ENCODE data around the gene EPC1.
A peak's percentile ranks its signal among the peaks of the same experiment; 100 is the strongest.
"Not testable (repeated sequence)": the region's sequence is repeated elsewhere in the genome, so short reads cannot be mapped to it uniquely, and the experiment has no call there.

The EPC1 gene, protein sequence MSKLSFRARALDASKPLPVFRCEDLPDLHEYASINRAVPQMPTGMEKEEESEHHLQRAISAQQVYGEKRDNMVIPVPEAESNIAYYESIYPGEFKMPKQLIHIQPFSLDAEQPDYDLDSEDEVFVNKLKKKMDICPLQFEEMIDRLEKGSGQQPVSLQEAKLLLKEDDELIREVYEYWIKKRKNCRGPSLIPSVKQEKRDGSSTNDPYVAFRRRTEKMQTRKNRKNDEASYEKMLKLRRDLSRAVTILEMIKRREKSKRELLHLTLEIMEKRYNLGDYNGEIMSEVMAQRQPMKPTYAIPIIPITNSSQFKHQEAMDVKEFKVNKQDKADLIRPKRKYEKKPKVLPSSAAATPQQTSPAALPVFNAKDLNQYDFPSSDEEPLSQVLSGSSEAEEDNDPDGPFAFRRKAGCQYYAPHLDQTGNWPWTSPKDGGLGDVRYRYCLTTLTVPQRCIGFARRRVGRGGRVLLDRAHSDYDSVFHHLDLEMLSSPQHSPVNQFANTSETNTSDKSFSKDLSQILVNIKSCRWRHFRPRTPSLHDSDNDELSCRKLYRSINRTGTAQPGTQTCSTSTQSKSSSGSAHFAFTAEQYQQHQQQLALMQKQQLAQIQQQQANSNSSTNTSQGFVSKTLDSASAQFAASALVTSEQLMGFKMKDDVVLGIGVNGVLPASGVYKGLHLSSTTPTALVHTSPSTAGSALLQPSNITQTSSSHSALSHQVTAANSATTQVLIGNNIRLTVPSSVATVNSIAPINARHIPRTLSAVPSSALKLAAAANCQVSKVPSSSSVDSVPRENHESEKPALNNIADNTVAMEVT

GRCh38 chr10:32346551-32347362, at the start of gene EPC1:
Gene EPC1, minus strand, starts transcription at chr10:32347158. Its CDS starts 243 bp downstream, at chr10:32346915.
- no peak for TF ChIP-seq ZNF274 (IDR thresholded peaks at IDR 0.05; ENCODE audit: low read depth, low read length)
- H3K4me3 ChIP-seq (ENCODE audit: low read length): peak within 1 kb of the TSS; percentile 75

GRCh38 chr10:32393911-32394310, 47.0 kb upstream of the EPC1 start:
- no peak overlapping the region for H3K4me3 ChIP-seq (ENCODE audit: low read length)
- no peak for TF ChIP-seq ZNF274 (IDR thresholded peaks at IDR 0.05; ENCODE audit: low read depth, low read length)

GRCh38 chr10:32392284-32392683, 45.3 kb upstream of the EPC1 start:
- H3K4me3 ChIP-seq (ENCODE audit: low read length): not testable (repeated sequence)

DNA sequence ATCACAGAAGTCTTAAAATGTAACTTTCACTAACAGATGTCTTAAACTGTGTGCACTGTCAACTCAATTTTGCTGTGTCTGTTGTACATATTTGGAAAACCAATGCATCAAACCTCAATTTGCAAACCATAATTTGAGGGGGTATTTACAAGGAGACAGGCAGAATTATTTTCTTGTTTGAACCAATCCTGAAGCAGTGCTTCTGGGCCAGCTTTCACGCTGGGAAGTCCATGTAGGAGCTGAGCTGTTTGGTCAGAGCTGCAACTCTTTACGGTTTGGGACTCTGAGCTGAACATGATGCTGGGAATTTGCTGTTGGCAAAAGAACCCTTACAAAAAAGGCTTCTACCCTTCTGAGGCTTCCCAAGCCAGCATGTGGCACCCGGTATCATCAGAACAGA, 43.2 kb upstream of the EPC1 start:
- TF ChIP-seq ZNF274 (IDR thresholded peaks at IDR 0.05; ENCODE audit: low read depth, low read length): no peak
- H3K4me3 ChIP-seq (ENCODE audit: low read length): no peak overlapping the region

- no peak overlapping the region for H3K4me3 ChIP-seq (ENCODE audit: low read length)
- no peak for TF ChIP-seq ZNF274 (IDR thresholded peaks at IDR 0.05; ENCODE audit: low read depth, low read length)
These were observed 41.5 kb upstream of the EPC1 start for GRCh38 chr10:32388258-32389027.

DNA sequence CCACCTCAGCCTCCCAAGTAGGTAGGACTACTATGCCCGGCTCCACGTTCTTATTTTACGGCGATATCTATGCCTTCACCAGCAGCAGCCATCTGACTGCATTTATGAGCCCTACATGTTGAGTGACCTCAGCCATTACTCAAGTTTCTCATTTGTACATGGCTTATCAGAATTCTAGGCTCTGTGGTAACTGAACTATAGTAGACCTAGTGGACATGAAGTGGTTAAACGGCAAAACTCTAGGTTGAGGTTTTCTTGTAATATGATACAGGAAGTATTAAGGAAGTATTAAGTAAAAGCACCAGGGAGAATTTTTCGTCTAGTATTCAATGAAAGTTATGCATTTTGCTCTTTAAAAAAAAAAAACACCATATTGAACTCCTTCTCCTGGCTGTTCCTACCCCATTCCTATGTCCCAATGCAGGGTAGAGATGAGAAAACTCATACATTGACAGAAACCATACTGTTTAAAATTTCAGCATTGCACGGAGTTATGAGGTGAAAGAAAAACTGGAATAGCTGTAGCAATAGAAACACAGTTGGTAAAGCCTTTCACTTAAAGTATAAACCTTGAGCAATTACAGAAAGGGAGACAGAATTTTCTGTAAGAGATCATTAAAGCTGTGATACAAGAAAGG, 39.8 kb upstream of the EPC1 start:
- no peak overlapping the region for H3K4me3 ChIP-seq (ENCODE audit: low read length)
- TF ChIP-seq ZNF274 (IDR thresholded peaks at IDR 0.05; ENCODE audit: low read depth, low read length): no peak

DNA sequence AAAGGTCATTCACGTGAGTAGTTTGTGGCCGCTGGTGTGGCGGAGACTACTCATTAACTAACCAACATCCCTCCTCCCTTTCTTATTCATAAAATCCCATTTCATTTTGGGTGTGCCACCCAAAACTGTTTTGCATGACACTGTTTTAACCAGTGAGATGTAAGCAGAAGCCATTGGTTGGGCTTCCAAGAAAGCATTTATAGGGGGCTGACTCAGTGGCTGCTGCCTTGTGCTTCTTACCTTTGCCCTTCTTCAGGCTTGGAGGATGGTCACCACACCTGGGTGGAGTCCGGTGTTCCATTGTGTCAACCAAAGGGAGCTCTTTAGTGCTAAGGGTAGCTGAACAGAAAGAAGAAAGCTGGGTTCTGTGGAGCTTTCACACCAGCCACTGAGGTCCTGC, 37.2 kb upstream of the EPC1 start:
- no peak overlapping the region for H3K4me3 ChIP-seq (ENCODE audit: low read length)
- no peak for TF ChIP-seq ZNF274 (IDR thresholded peaks at IDR 0.05; ENCODE audit: low read depth, low read length)

DNA sequence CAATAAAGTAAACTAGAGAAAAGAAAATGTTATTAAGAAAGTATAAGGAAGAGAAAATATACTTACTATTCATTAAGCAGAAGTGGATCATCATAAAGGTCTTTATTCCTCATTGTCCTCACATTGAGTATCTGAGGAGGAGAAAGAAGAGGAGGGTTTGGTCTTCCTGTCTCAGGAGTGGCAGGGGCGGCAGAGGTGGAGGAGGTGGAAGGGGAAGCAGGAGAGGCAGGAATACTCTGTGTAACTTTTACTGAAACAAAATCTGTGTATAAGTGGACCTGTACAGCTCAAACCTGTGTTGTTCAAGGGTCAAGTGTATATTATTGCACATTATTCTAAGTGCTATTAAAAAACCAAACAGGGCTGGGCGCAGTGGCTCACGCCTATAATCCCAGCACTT, 34.2 kb upstream of the EPC1 start:
- TF ChIP-seq ZNF274 (IDR thresholded peaks at IDR 0.05; ENCODE audit: low read depth, low read length): no peak
- H3K4me3 ChIP-seq (ENCODE audit: low read length): no peak overlapping the region

DNA sequence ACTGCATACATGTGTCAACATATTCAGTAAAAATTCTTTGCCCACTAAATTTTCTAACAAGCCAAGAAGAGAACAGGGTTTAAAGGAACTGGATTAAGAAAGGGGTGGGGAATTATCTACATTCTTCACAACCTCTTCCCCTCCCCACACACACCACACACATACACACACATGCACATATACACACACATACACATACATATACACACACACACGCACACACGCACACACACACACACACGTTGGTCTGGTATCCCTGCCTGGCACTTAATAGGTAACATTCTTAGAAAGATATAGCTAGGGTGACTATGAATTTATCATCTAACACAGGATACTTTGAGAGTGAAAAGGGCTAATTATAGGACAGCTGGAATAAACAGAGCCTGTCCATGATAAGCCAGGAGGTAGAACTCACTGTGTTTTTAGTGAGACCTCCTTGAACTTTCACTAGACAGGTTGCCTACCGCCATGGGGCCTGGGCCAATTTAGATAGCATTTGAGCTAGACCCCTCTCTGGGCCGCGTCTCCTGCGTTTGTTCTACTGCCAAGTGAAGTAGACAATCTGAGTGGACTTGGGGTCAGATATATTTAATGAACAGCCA, 33.1 kb upstream of the EPC1 start:
- TF ChIP-seq ZNF274 (IDR thresholded peaks at IDR 0.05; ENCODE audit: low read depth, low read length): no peak
- H3K4me3 ChIP-seq (ENCODE audit: low read length): no peak overlapping the region

DNA sequence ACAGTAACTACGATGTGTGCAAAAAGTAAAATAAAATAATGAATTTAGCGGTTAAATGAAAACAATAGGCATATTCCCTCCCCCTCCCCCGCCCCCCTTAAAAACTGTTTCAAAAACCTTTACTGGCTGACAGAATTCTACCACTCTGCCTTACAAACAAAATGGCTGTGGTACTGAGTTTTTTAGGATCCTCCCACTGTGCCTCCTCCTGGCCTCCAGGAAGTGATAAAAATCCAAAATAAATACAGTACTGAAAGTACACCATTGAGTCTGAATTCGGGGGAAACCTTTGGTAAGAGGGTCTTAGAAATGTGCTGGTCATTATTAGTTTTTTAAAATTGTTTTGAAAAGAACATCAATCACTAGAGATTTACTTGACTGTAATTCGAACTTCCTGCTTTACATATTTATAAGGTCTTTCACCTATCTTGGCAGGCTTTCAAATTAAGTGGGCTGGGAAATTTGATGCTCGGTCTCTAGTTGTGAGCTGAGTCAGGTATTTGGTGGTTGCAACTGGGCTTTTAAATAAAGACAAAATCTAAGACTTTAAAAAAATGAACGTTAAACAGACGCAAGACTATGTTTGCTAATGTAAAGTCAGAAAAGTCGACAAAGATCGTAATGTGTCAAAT, 32.5 kb upstream of the EPC1 start:
- H3K4me3 ChIP-seq (ENCODE audit: low read length): peak overlapping the region; percentile 83
- TF ChIP-seq ZNF274 (IDR thresholded peaks at IDR 0.05; ENCODE audit: low read depth, low read length): no peak

DNA sequence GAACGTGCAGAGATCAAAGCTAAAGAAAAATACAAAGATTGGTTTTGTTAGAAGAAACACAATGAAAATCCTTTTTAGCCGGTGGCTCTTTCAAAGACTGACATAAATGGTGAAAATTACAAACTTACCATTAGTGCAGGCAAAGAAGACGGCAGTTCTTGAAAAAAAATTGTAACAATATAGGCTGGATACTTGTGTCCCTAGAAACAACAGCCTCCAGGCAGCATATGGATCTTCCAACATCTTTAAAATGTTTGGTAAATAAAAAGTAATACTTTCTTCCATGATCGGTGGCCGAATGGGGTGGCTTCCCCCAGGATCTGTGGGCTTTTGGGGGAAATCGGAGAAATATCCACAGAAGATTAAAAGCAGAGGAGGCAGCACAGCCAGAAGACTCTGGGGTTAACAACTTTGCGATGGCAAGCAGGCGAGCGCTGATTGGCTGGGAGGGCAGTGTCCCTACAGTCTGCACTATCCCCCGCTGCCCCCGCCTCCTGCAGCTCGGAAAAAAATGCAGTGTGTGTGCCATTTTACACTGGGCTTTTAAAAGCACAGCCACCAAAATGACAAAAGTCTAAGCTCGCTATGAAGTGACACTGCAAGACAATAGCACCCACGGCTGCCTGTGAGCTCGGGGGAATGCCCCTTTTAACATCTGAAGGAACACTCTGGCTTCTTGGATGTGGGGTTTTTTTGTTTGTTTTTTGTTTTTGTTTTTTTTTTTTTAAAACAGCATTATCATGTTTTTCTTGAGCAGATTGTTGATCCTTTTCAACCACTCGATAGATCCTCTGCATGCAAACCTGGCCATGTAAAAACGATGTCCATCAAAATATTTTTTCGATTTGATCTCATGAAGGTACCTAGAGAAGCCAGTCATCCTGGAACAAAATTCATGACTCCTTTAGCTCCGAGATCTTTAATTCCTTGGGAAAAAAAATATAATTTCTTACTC, 31.7 kb upstream of the EPC1 start:
- TF ChIP-seq ZNF274 (IDR thresholded peaks at IDR 0.05; ENCODE audit: low read depth, low read length): no peak
- H3K4me3 ChIP-seq (ENCODE audit: low read length): peak overlapping the region; percentile 83
